Colonic mucosa (tissue), 4 donors: ENCODE data around the gene ZSCAN5A. TPM values are rescaled to one million over a fixed set of nuclear protein-coding genes. Genes with fewer than 3 reads are reported as not detected.

Experiments used
- DNase-seq: peaks from one replicate; pipeline ENCODE4 v3.0.0-alpha.2; 2020
- H3K27ac ChIP-seq: fragments of 200-600 bp; one replicate; pipeline ENCODE4 v1.8.0; 2021
- H3K27me3 ChIP-seq: fragments of 200-600 bp; one replicate; pipeline ENCODE4 v1.8.0; 2021
- H3K36me3 ChIP-seq: fragments of 200-600 bp; one replicate; pipeline ENCODE4 v1.8.0; 2021
- H3K4me1 ChIP-seq: fragments of 200-600 bp; one replicate; pipeline ENCODE4 v1.8.0; 2021; ENCODE audit warnings: mild to moderate bottlenecking
- H3K4me3 ChIP-seq: fragments of 200-600 bp; one replicate; pipeline ENCODE4 v1.8.0; 2021
- H3K9ac ChIP-seq, 2 donors: one replicate each; pipeline ENCODE4 v1.7.0; 2013; ENCODE audit warnings: control low read depth in 2 of 2, low read depth in 2 of 2, low read length in 2 of 2
- H3K9me3 ChIP-seq: fragments of 200-600 bp; one replicate; pipeline ENCODE4 v1.8.0; 2021
- intact Hi-C: fragments of 100-400 bp; cut with DNase I; formaldehyde crosslinking; loops from one replicate; pipeline ENCODE4 v1.14.1; 2022
- total RNA-seq, 2 donors: library from RNA; stranded (reverse); fragmentation: NEBNext Ultra II Directional in 1 of 2; extraction: Animal tissue kit (Norgen Biotek cat#: 25700) in 1 of 2; gene quantifications; one replicate each; pipeline ENCODE4 v1.2.1, GENCODE V29; 2021
- TF ChIP-seq, protein P1 (sequence below): fragments of 200-600 bp; IDR thresholded peaks from one replicate; pipeline ENCODE4 v1.8.0; 2022; ENCODE audit warnings: antibody characterized with exemption, mild to moderate bottlenecking
- donor health status: healthy.
- donor health status: DM: no; HTN: no; CAD: no.
- donor health status: DM: no; HTN: no; CAD: no.

Gene ZSCAN5A
- total RNA-seq, 2 donors from 2014 or later = 9.8 to 12.1 TPM

DNA sequence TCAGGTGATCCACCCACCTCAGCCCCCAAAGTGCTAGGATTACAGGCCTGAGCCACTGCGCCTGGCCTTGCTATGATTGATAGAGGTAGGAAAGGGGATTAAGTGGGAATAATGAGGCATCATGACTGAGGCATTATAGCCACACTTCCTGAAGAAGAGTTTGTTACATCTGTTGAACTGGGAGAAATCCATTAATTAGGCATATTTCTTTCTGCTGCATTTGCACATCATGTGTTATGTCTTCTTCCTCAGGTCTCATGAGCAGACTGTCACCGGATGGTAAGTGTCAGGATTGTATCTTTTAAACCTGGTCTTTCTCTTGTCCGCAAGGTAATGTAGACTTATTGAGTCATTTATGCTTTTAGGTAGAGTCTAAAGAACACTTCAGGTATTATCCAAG, 29.9 kb downstream of the ZSCAN5A start:
- TF ChIP-seq, protein P1, sequence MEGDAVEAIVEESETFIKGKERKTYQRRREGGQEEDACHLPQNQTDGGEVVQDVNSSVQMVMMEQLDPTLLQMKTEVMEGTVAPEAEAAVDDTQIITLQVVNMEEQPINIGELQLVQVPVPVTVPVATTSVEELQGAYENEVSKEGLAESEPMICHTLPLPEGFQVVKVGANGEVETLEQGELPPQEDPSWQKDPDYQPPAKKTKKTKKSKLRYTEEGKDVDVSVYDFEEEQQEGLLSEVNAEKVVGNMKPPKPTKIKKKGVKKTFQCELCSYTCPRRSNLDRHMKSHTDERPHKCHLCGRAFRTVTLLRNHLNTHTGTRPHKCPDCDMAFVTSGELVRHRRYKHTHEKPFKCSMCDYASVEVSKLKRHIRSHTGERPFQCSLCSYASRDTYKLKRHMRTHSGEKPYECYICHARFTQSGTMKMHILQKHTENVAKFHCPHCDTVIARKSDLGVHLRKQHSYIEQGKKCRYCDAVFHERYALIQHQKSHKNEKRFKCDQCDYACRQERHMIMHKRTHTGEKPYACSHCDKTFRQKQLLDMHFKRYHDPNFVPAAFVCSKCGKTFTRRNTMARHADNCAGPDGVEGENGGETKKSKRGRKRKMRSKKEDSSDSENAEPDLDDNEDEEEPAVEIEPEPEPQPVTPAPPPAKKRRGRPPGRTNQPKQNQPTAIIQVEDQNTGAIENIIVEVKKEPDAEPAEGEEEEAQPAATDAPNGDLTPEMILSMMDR = no peak
- H3K4me1 ChIP-seq = no peaks in the 10 kb centered on the region
- DNase-seq = no peak
- no peak overlapping the region for H3K9ac ChIP-seq
- H3K27me3 ChIP-seq = no peaks in the 10 kb centered on the region
- no peaks in the 10 kb centered on the region for H3K9me3 ChIP-seq
- no peaks in the 10 kb centered on the region for H3K36me3 ChIP-seq
- no peak overlapping the region for H3K4me3 ChIP-seq
- no peak overlapping the region for H3K27ac ChIP-seq
- intact Hi-C loops = no loop called here

DNA sequence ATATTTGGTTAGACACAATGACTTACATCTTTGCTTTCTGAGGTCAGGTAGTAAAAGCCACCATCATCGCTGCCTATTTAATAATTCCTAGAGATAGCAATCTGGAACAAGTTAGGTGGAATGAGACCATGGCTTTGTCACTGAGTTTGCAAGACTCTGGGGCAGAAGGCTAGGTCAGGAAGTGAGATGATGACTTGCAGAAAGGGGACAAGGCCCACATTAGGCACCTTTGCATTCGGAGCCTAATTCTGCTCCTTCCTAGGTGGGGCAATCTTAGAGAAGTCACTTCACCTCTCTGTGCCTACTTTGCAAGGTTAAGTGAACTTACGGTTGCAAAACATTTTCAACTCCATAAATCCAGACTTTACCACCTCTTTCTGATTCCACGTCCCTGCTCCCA, 31.8 kb downstream of the ZSCAN5A start:
- no peaks in the 10 kb centered on the region for H3K4me1 ChIP-seq
- DNase-seq = no peak
- TF ChIP-seq, protein P1 = no peak
- intact Hi-C loops = no loop called here
- no peaks in the 10 kb centered on the region for H3K27me3 ChIP-seq
- no peak overlapping the region for H3K4me3 ChIP-seq
- no peaks in the 10 kb centered on the region for H3K9me3 ChIP-seq
- H3K9ac ChIP-seq = no peak overlapping the region
- no peak overlapping the region for H3K27ac ChIP-seq
- no peaks in the 10 kb centered on the region for H3K36me3 ChIP-seq

DNA sequence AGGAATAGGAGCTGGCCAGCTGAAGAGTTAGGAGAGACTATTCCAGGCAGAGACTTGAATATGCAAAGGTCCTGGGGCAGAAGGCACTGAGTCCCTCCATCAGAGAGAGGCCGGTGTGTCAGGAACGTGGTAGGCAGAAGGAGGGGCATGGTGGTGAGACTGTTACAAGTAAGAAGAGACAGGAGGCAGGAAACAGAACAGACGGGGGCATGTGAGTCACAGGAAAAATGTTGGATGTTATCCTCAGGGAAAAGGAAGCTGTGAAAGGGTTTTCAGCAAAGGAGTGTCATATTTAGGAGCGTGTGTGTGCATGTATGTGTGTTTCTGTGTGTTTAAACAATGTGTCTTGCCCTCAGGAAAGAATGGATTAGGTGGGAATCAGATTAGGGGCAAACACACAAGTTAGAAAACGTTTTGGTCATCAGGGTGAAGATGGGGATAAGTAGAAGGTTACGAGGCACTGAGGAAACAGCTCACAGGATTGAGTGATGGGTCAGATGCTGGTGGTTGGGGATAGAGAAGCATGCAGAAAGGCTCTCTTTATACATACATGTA, 41.0 kb downstream of the ZSCAN5A start:
- no peak overlapping the region for H3K27ac ChIP-seq
- no peak for DNase-seq
- TF ChIP-seq, protein P1 = no peak
- H3K27me3 ChIP-seq = no peaks in the 10 kb centered on the region
- intact Hi-C loops = no loop called here
- no peaks in the 10 kb centered on the region for H3K4me1 ChIP-seq
- no peaks in the 10 kb centered on the region for H3K36me3 ChIP-seq
- no peak overlapping the region for H3K4me3 ChIP-seq
- H3K9ac ChIP-seq = no peak overlapping the region
- H3K9me3 ChIP-seq = no peaks in the 10 kb centered on the region

DNA sequence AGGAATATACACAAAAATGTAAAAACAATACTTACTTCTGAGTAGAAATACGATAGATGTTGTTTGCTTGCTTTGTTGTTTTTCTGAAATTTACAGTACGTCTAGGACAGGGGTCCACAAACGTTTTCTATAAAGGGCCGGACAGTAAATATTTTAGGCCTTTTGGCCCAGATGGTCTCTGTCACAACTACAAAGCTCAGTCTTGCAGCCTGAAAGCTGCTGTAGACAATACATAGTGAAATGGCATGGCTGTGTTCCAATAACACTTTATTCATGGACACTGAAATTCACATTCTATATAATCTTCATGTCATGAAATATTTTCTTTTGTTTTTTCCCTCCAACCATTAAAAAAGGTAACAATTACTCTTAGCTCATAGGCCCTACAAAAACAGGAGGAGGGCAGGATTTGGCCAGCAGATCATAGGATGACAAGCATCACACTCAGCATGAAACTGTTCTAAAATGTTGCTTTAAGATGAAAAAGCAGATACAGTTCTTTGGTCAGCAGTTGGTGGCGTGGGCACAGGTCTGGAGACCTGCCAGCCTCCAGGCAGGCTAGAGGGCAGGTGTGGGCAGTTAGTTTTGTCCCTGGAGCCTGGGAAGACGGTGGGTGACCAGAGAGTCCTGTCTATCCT, 42.4 kb downstream of the ZSCAN5A start, which contains the start of gene EDDM13:
EDDM13 (plus strand) TSS at position 588 of the 638 bp plus-strand sequence. CDS start 87 bp downstream, outside the sequence.
- Histone ChIP-seq H3K27me3 (no peaks in the 10 kb centered on the region), H3K9ac (no peak within 1 kb of the TSS), H3K36me3 (no peaks in the 10 kb centered on the region), H3K9me3 (no peaks in the 10 kb centered on the region), H3K27ac (no peak within 1 kb of the TSS), H3K4me1 (no peaks in the 10 kb centered on the region), H3K4me3 (no peak within 1 kb of the TSS)
- no peak for DNase-seq
- TF ChIP-seq, protein P1 = no peak
- intact Hi-C loops = no loop called here

DNA sequence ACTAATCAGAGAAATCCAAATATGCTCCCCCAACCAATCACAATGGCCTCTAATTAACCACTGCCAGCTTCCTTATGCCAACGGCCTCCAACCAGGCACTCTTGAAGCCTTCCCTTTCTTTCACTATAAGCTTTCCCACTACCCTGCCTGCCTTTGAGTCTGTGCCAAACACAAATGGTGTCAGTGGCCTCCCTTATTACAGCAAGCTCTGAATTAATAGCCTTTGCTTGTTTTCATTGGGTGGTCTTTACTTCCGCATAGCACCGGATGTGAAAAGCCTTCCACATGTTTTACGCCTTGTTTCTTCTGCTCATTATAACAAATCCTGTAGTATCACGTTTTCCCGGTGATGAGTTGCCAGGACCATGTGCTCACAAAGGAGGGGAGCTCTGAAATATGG, 43.5 kb downstream of the ZSCAN5A start:
- intact Hi-C loops = no loop called here

More for the DNA sequence above, 43.5 kb downstream of the ZSCAN5A start:
- H3K9ac ChIP-seq = no peak overlapping the region
- no peak for DNase-seq
- no peaks in the 10 kb centered on the region for H3K4me1 ChIP-seq
- H3K36me3 ChIP-seq = no peaks in the 10 kb centered on the region
- no peaks in the 10 kb centered on the region for H3K27me3 ChIP-seq
- no peak overlapping the region for H3K27ac ChIP-seq
- TF ChIP-seq, protein P1 = no peak
- no peaks in the 10 kb centered on the region for H3K9me3 ChIP-seq
- H3K4me3 ChIP-seq = no peak overlapping the region
